HepG2 (cell line): ENCODE results near the gene TM9SF4. TPM values are rescaled to one million over a fixed set of nuclear protein-coding genes. Genes with fewer than 3 reads are reported as not detected.

ENCODE experiments used
- ATAC-seq: fragments of 200-7000 bp; cut with Tn5 transposase; 3 replicates; pipeline ENCODE4 v1.9.1; 2020; ENCODE audit warnings: mild to moderate bottlenecking, moderate library complexity
- BruUV-seq: library from RNA; stranded (reverse); fragments of 400-500 nt; replicated peaks from 2 replicates; lab custom pipeline; 2021; lab: Mats Ljungman, UMichigan
- CTCF ChIA-PET: fragments of 300-600 bp; formaldehyde crosslinking; extraction: SDS; loops from one replicate; lab custom pipeline; 2021; ENCODE audit warnings: low total read pairs, inconsistent platforms, low intra/inter-chr PET ratio; lab: Yijun Ruan, JAX
- POLR2A ChIA-PET: fragments of 350-600 bp; sonication (Branson Sonifier 250); formaldehyde crosslinking; loops from one replicate; lab custom pipeline; 2020; ENCODE audit warnings: antibody characterized with exemption, inconsistent platforms; lab: Yijun Ruan, JAX
- DNase-seq: peaks from one replicate; pipeline ENCODE4 v3.0.0-alpha.2; 2015; ENCODE audit warnings: low spot score
- FAIRE-seq: peaks from 3 replicates; lab custom pipeline; 2011; peaks lifted over from hg19 to GRCh38; lab: Jason Lieb, UNC
- H2AFZ ChIP-seq: one replicate; pipeline ENCODE4 v1.6.1; 2011; ENCODE audit warnings: low read length, inconsistent platforms
- H3K27ac ChIP-seq: fragments of 300-600 bp; 3 replicates; pipeline ENCODE4 v1.8.0; 2011; ENCODE audit warnings: mixed run types, mild to moderate bottlenecking, mixed read lengths, low read length, inconsistent platforms; ENCODE audit not compliant: insufficient read depth; ENCODE audit errors: extremely low read length
- H3K27me3 ChIP-seq, 2 experiments: fragments of 200-600 bp in 1 of 2; 2 replicates in 1 of 2; 3 replicates in 1 of 2; pipeline versions ENCODE4 v1.6.0 to v1.8.0; 2011; ENCODE audit warnings: low read length in 2 of 2, mild to moderate bottlenecking in 2 of 2, moderate library complexity in 2 of 2, inconsistent platforms in 1 of 2; ENCODE audit not compliant: insufficient read depth in 2 of 2, control insufficient read depth in 1 of 2
- H3K36me3 ChIP-seq, 2 experiments: fragments of 200-600 bp in 1 of 2; replicated peaks in 1 of 2; 2 replicates in 1 of 2; 3 replicates in 1 of 2; pipeline versions ENCODE4 v1.5.1 to v1.8.0; 2011; ENCODE audit warnings: low read length in 2 of 2, inconsistent platforms in 1 of 2; ENCODE audit not compliant: insufficient read depth in 2 of 2, control insufficient read depth in 1 of 2
- H3K4me1 ChIP-seq: 2 replicates; pipeline ENCODE4 v1.5.1; 2012; ENCODE audit warnings: low read length, inconsistent platforms; ENCODE audit not compliant: insufficient read depth
- H3K4me2 ChIP-seq: 2 replicates; pipeline ENCODE4 v1.6.0; 2011; ENCODE audit warnings: low read depth, low read length, inconsistent platforms
- H3K4me3 ChIP-seq, 3 experiments: fragments of 200-600 bp in 1 of 3; sonication (generic), shearing (Covaris generic) in 1 of 3; replicated peaks in 1 of 3; 2 replicates each; pipeline ENCODE4 v1.5.1; 2011 to 2016; ENCODE audit warnings: low read length in 3 of 3, inconsistent platforms in 2 of 3, low read depth in 2 of 3, mild to moderate bottlenecking in 2 of 3, control low read depth in 1 of 3, mixed read lengths in 1 of 3; ENCODE audit not compliant: insufficient read depth in 1 of 3
- H3K79me2 ChIP-seq: one replicate; pipeline ENCODE4 v1.6.1; 2011; ENCODE audit warnings: low read length, inconsistent platforms; ENCODE audit not compliant: insufficient read depth
- H3K9ac ChIP-seq: 2 replicates; pipeline ENCODE4 v1.6.0; 2011; ENCODE audit warnings: mild to moderate bottlenecking, low read depth, low read length, inconsistent platforms; ENCODE audit not compliant: insufficient read depth
- H3K9me3 ChIP-seq: 2 replicates; pipeline ENCODE4 v1.5.1; 2012; ENCODE audit warnings: mild to moderate bottlenecking, low read length
- H4K20me1 ChIP-seq: 2 replicates; pipeline ENCODE4 v1.6.0; 2011; ENCODE audit warnings: inconsistent platforms, mild to moderate bottlenecking, low read length, moderate library complexity; ENCODE audit not compliant: insufficient read depth
- AGO2 ChIP-seq: fragments of 200-400 bp; formaldehyde crosslinking; optimal IDR thresholded peaks from 2 replicates; pipeline ENCODE3; 2017; ENCODE audit warnings: mild to moderate bottlenecking, low read depth, low read length, moderate library complexity
- ATF2 ChIP-seq: sonication (generic); formaldehyde crosslinking; IDR thresholded peaks from 2 replicates; pipeline ENCODE4 v1.4.0; 2020; ENCODE audit warnings: missing genetic modification reagents
- BATF2 ChIP-seq: sonication (generic); formaldehyde crosslinking; IDR thresholded peaks from 2 replicates; pipeline ENCODE4 v1.8.0; 2022; ENCODE audit warnings: mild to moderate bottlenecking, missing genetic modification reagents, moderate library complexity
- HIC2 ChIP-seq: sonication (generic); formaldehyde crosslinking; IDR thresholded peaks from 2 replicates; pipeline ENCODE4 v1.9.0; 2022; ENCODE audit warnings: low read depth, missing genetic modification reagents
- RARA ChIP-seq: IDR thresholded peaks from 2 replicates; pipeline ENCODE4 v1.6.1; 2016; ENCODE audit warnings: missing genetic modification reagents, missing compliant biosample characterization
- REXO4 ChIP-seq: sonication (generic); formaldehyde crosslinking; IDR thresholded peaks from 2 replicates; pipeline ENCODE4 v1.8.0; 2022; ENCODE audit warnings: missing genetic modification reagents, mild to moderate bottlenecking, borderline replicate concordance
- SCMH1 ChIP-seq: sonication (generic); formaldehyde crosslinking; IDR thresholded peaks from 2 replicates; pipeline ENCODE4 v1.9.0; 2021; ENCODE audit warnings: missing genetic modification reagents, mild to moderate bottlenecking, borderline replicate concordance
- TBX2 ChIP-seq: sonication (generic); formaldehyde crosslinking; IDR thresholded peaks from 2 replicates; pipeline ENCODE4 v1.5.0; 2020; ENCODE audit warnings: missing genetic modification reagents, mild to moderate bottlenecking, borderline replicate concordance
- ZBTB43 ChIP-seq: sonication (generic); formaldehyde crosslinking; conservative IDR thresholded peaks from 2 replicates; pipeline ENCODE4 v1.4.0; 2020; ENCODE audit warnings: missing genetic modification reagents
- WGBS: methylation state at CpG from one replicate; pipeline ENCODE4 v1.1.6; 2017; ENCODE audit warnings: low lambda C conversion rate; 5-methylcytosine and 5-hydroxymethylcytosine counted together
- in situ Hi-C: cut with HindIII; loops from 2 replicates; pipeline ENCODE4 v1.10.0; 2017; ENCODE audit warnings: low pct_unique_long_range_greater_than_20kb; ENCODE audit not compliant: extremely low pct_ligation_motif_present
- intact Hi-C: fragments of 100-400 bp; cut with micrococcal nuclease; formaldehyde crosslinking; loops from one replicate; pipeline ENCODE4 v1.10.0; 2022; ENCODE audit not compliant: unreplicated experiment
- polyA plus RNA-seq, 8 experiments: library from polyadenylated mRNA; depleted of rRNA in 3 of 8; stranded (reverse) in 7 of 8; unstranded in 1 of 8; fragments of >200 nt; fragmentation: Illumina TruSeq in 4 of 8; extraction: Trizol in 4 of 8; gene quantifications; 2 replicates each; pipeline versions ENCODE4 v1.2.1 to v1.2.3, GENCODE V29; 2011 to 2016; ENCODE audit warnings: low read depth in 4 of 8, missing spikeins in 1 of 8, mixed read lengths in 1 of 8; ENCODE audit not compliant: insufficient read depth in 1 of 8
- total RNA-seq, 5 experiments: library from RNA; depleted of rRNA; stranded (reverse); fragments of >200 nt; fragmentation: Illumina TruSeq; extraction: Trizol; gene quantifications; 2 replicates each; pipeline ENCODE4 v1.2.3, GENCODE V29; 2016; ENCODE audit warnings: low read depth in 1 of 5

The TM9SF4 gene
- total and polyA plus RNA-seq, 2 of the 13 experiments (the other 11 are each of a cell fraction or from before 2014, with no cell fraction given), result 53.5 to 171 TPM

GRCh38 chr20:32149566-32150170 is 40.2 kb downstream of the TM9SF4 start:
- FAIRE-seq, result no peak
- H3K36me3 ChIP-seq, result peaks cover 40 to 86% of the 10 kb centered on the region in 2 experiments

GRCh38 chr20:32150291-32150848 is 40.9 kb downstream of the TM9SF4 start:
- H3K9me3 ChIP-seq, result no peaks in the 10 kb centered on the region
- H3K36me3 ChIP-seq, result peaks cover 39 to 86% of the 10 kb centered on the region in 2 experiments
- H3K4me3 ChIP-seq, result no peak overlapping the region
- H3K9ac ChIP-seq, result no peak overlapping the region
- H3K4me1 ChIP-seq, result peaks cover 35% of the 10 kb centered on the region
- no peaks in the 10 kb centered on the region for H3K27me3 ChIP-seq
- FAIRE-seq (no peak), ATAC-seq (no peak), DNase-seq (no peak)
- no peaks in the 10 kb centered on the region for H3K79me2 ChIP-seq
- ChIA-PET CTCF (no interaction called here), POLR2A (interaction anchor here (1.7 kb wide), 1 partner anchor 14 kb away, joined by 4 read pairs; no protein-coding TSS in a partner anchor)
- no TSS peak for BruUV-seq
- H4K20me1 ChIP-seq, result no peaks in the 10 kb centered on the region
- H2AFZ ChIP-seq, result no peak overlapping the region
- intact Hi-C loops (no loop called here), in situ Hi-C loops (no loop called here)
- no peak overlapping the region for H3K27ac ChIP-seq
- no peak overlapping the region for H3K4me2 ChIP-seq
- whole genome bisulfite sequencing, result 98% methylated on average over 10 of the region's 10 CpGs
- no peak for TF ChIP-seq ZBTB43 (CRISPR knock-in tag)
- TF ChIP-seq TBX2 (CRISPR knock-in tag), result no peak
- TF ChIP-seq REXO4 (CRISPR knock-in tag), result no peak
- no peak for TF ChIP-seq BATF2 (CRISPR knock-in tag)
- TF ChIP-seq ATF2 (CRISPR knock-in tag), result no peak
- TF ChIP-seq HIC2 (CRISPR knock-in tag), result no peak
- no peak for TF ChIP-seq SCMH1 (CRISPR knock-in tag)

More at GRCh38 chr20:32149566-32150170, 40.2 kb downstream of the TM9SF4 start:
- no peaks in the 10 kb centered on the region for H3K79me2 ChIP-seq
- peaks cover 31% of the 10 kb centered on the region for H3K4me1 ChIP-seq
- H3K9me3 ChIP-seq, result no peaks in the 10 kb centered on the region
- no peaks in the 10 kb centered on the region for H3K27me3 ChIP-seq
- H3K4me2 ChIP-seq, result no peak overlapping the region
- ATAC-seq, result no peak
- intact Hi-C loops, result no loop called here
- H2AFZ ChIP-seq, result no peak overlapping the region
- TF ChIP-seq AGO2 (peak; percentile 35), RARA (CRISPR knock-in tag) (no peak)
- WGBS, result 95% methylated on average over 8 of the region's 8 CpGs
- POLR2A ChIA-PET, result interaction anchor here (1.7 kb wide), 1 partner anchor 13 kb away, joined by 4 read pairs; no protein-coding TSS in a partner anchor
- CTCF ChIA-PET, result no interaction called here
- H3K4me3 ChIP-seq, result no peak overlapping the region
- H4K20me1 ChIP-seq, result no peaks in the 10 kb centered on the region
- H3K9ac ChIP-seq, result no peak overlapping the region
- DNase-seq, result no peak
- H3K27ac ChIP-seq, result no peak overlapping the region
- BruUV-seq, result no TSS peak
- in situ Hi-C loops, result no loop called here
